Ascending aorta (tissue), 2 donors: Measurements from ENCODE around the gene CABCOCO1. TPM values are rescaled to one million over a fixed set of nuclear protein-coding genes. Genes with fewer than 3 reads are reported as not detected.
"Not testable (repeated sequence)": the region's sequence is repeated elsewhere in the genome, so short reads cannot be mapped to it uniquely, and the experiment has no call there.

ENCODE experiments used
- DNase-seq, 2 donors: peaks; one replicate each; pipeline ENCODE4 v3.0.0-alpha.2; 2019; ENCODE audit warnings: low spot score in 2 of 2
- H3K27ac ChIP-seq, 2 donors: fragments of 200-600 bp; sonication (generic); one replicate each; pipeline ENCODE4 v1.5.1; 2016 to 2017; ENCODE audit warnings: mild to moderate bottlenecking in 1 of 2
- H3K27me3 ChIP-seq: fragments of 200-600 bp; sonication (generic); one replicate; pipeline ENCODE4 v1.5.1; 2017
- H3K36me3 ChIP-seq, 2 donors: fragments of 200-600 bp; sonication (generic); one replicate each; pipeline ENCODE4 v1.5.1; 2016
- H3K4me1 ChIP-seq, 2 donors: fragments of 200-600 bp; sonication (generic); one replicate each; pipeline ENCODE4 v1.5.1; 2016 to 2017; ENCODE audit warnings: mild to moderate bottlenecking in 1 of 2
- H3K4me3 ChIP-seq, 2 donors: fragments of 200-600 bp; sonication (generic); one replicate each; pipeline ENCODE4 v1.5.1; 2016 to 2017; ENCODE audit warnings: mild to moderate bottlenecking in 1 of 2
- H3K9me3 ChIP-seq, 2 donors: fragments of 200-600 bp; sonication (generic); one replicate each; pipeline ENCODE4 v1.5.1; 2016
- CTCF ChIP-seq, 3 experiments: fragments of 200-600 bp in 2 of 3; fragments of 450-650 bp in 1 of 3; sonication (generic) in 2 of 3; IDR thresholded peaks; one replicate each; pipeline ENCODE4 v1.5.1; 2016 to 2019; ENCODE audit warnings: antibody characterized with exemption in 3 of 3, mild to moderate bottlenecking in 1 of 3, moderate library complexity in 1 of 3
- intact Hi-C: fragments of 100-400 bp; cut with DNase I; formaldehyde crosslinking; loops from one replicate; pipeline ENCODE4 v1.15.1; 2023
- total RNA-seq: library from RNA; depleted of rRNA; stranded (reverse); fragments of >200 nt; gene quantifications from one replicate; pipeline ENCODE4 v1.1.0, GENCODE V29; 2016

The CABCOCO1 gene
- total RNA-seq, 1 donor from 2014 or later = not detected

- Histone ChIP-seq H3K27ac (no peak overlapping the region), H3K27me3 (no peaks in the 10 kb centered on the region), H3K4me1 (no peaks in the 10 kb centered on the region), H3K4me3 (no peak overlapping the region), H3K9me3 (no peaks in the 10 kb centered on the region), H3K36me3 (no peaks in the 10 kb centered on the region)
- TF ChIP-seq CTCF (IDR thresholded peaks at IDR 0.05) = no peak
- intact Hi-C loops = loop anchor here (5.0 kb wide), 1 partner anchor 915 kb away; no protein-coding TSS in a partner anchor
- DNase-seq = no peak
These were observed 70.0 kb downstream of the CABCOCO1 start for GRCh38 chr10:61732629-61733278.

- no peak overlapping the region for H3K4me3 ChIP-seq
- no peaks in the 10 kb centered on the region for H3K27me3 ChIP-seq
- no peak for DNase-seq
- H3K9me3 ChIP-seq = no peaks in the 10 kb centered on the region
- TF ChIP-seq CTCF (IDR thresholded peaks at IDR 0.05) = peak; percentile 18 to 56 (median 56)
- no peaks in the 10 kb centered on the region for H3K36me3 ChIP-seq
- H3K4me1 ChIP-seq = no peaks in the 10 kb centered on the region
- H3K27ac ChIP-seq = no peak overlapping the region
- intact Hi-C loops = loop anchor here (5.0 kb wide), 1 partner anchor 916 kb away; no protein-coding TSS in a partner anchor
These were observed 70.7 kb downstream of the CABCOCO1 start for GRCh38 chr10:61733358-61733940.

GRCh38 chr10:61735882-61736281, 73.2 kb downstream of the CABCOCO1 start:
- intact Hi-C loops = loop anchor here (5.0 kb wide), 1 partner anchor 599 kb away; no protein-coding TSS in a partner anchor
- Histone ChIP-seq H3K4me3 (no peak overlapping the region), H3K27ac (no peak overlapping the region), H3K27me3 (no peaks in the 10 kb centered on the region), H3K36me3 (no peaks in the 10 kb centered on the region), H3K9me3 (no peaks in the 10 kb centered on the region), H3K4me1 (no peaks in the 10 kb centered on the region)
- no peak for TF ChIP-seq CTCF (IDR thresholded peaks at IDR 0.05)
- no peak for DNase-seq

- not testable (repeated sequence) for H3K27me3 ChIP-seq, H3K4me3 ChIP-seq, H3K4me1 ChIP-seq, H3K27ac ChIP-seq, H3K9me3 ChIP-seq, H3K36me3 ChIP-seq, DNase-seq
- intact Hi-C loops = loop anchor here (5.0 kb wide), 1 partner anchor 600 kb away; no protein-coding TSS in a partner anchor
These were observed 74.7 kb downstream of the CABCOCO1 start for GRCh38 chr10:61737455-61737854.

GRCh38 chr10:61742812-61743211, 80.1 kb downstream of the CABCOCO1 start:
- intact Hi-C loops = no loop called here
- no peaks in the 10 kb centered on the region for H3K4me1 ChIP-seq
- no peak for TF ChIP-seq CTCF (IDR thresholded peaks at IDR 0.05)
- H3K27me3 ChIP-seq = no peaks in the 10 kb centered on the region
- no peak overlapping the region for H3K4me3 ChIP-seq
- DNase-seq = no peak
- H3K27ac ChIP-seq = no peak overlapping the region
- H3K9me3 ChIP-seq = no peaks in the 10 kb centered on the region
- no peaks in the 10 kb centered on the region for H3K36me3 ChIP-seq

GRCh38 chr10:61744469-61744868, 81.7 kb downstream of the CABCOCO1 start:
- intact Hi-C loops = no loop called here

More at GRCh38 chr10:61744469-61744868, 81.7 kb downstream of the CABCOCO1 start:
- Histone ChIP-seq H3K27me3 (no peaks in the 10 kb centered on the region), H3K27ac (no peak overlapping the region), H3K4me3 (no peak overlapping the region), H3K36me3 (no peaks in the 10 kb centered on the region), H3K4me1 (no peaks in the 10 kb centered on the region), H3K9me3 (no peaks in the 10 kb centered on the region)
- TF ChIP-seq CTCF (IDR thresholded peaks at IDR 0.05) = peak in 1 of 3 experiments; percentile 11
- DNase-seq = no peak
